K562 (cell line): ENCODE results near the gene CD164L2. TPM values are rescaled to one million over a fixed set of nuclear protein-coding genes. Genes with fewer than 3 reads are reported as not detected.

Experiments
- ATAC-seq: fragments of 200-7000 bp; cut with Tn5 transposase; 3 replicates; pipeline ENCODE4 v1.9.1; 2020; ENCODE audit warnings: moderate library complexity
- BruUV-seq: library from RNA; stranded (reverse); fragments of 400-500 nt; replicated peaks from 2 replicates; lab custom pipeline; 2021; lab: Mats Ljungman, UMichigan
- CTCF ChIA-PET: fragments of 300-600 bp; formaldehyde crosslinking; extraction: SDS; loops from one replicate; lab custom pipeline; 2021; ENCODE audit warnings: low intra/inter-chr PET ratio; lab: Yijun Ruan, JAX
- POLR2A ChIA-PET: fragments of 300-600, 350-650 bp; sonication (Branson Sonifier 250); formaldehyde crosslinking; extraction: SDS; loops from one replicate; lab custom pipeline; 2021; ENCODE audit warnings: antibody characterized with exemption, inconsistent platforms; lab: Yijun Ruan, JAX
- DNase-seq, 4 experiments: peaks; one replicate each; pipeline versions ENCODE4 v3.0.0 to v3.0.0-alpha.2; 2011 to 2018; ENCODE audit warnings: low spot score in 3 of 4, mixed read lengths in 3 of 4; ENCODE audit errors: extremely low read depth in 1 of 4
- FAIRE-seq: peaks from 2 replicates; lab custom pipeline; 2011; peaks lifted over from hg19 to GRCh38; lab: Jason Lieb, UNC
- H2AFZ ChIP-seq: 2 replicates; pipeline ENCODE4 v1.6.0; 2011; ENCODE audit warnings: low read depth, low read length, control low read depth, inconsistent platforms
- H3K27ac ChIP-seq: fragments of 200-600 bp; 3 replicates; pipeline ENCODE4 v1.8.0; 2011; ENCODE audit warnings: low read depth, mild to moderate bottlenecking, control low read depth, inconsistent platforms, low read length, moderate library complexity, mixed read lengths; ENCODE audit errors: extremely low read depth
- H3K27me3 ChIP-seq, 2 experiments: fragments of 300-600 bp in 1 of 2; 2 replicates in 1 of 2; 3 replicates in 1 of 2; pipeline versions ENCODE4 v1.6.0 to v1.8.0; 2011; ENCODE audit warnings: inconsistent platforms in 2 of 2, low read length in 2 of 2, mild to moderate bottlenecking in 1 of 2, mixed read lengths in 1 of 2, moderate library complexity in 1 of 2; ENCODE audit not compliant: control insufficient read depth in 2 of 2, insufficient read depth in 2 of 2
- H3K36me3 ChIP-seq: fragments of 300-600 bp; 3 replicates; pipeline ENCODE4 v1.8.0; 2011; ENCODE audit warnings: mild to moderate bottlenecking, low read length, inconsistent platforms; ENCODE audit not compliant: control insufficient read depth, insufficient read depth
- H3K4me1 ChIP-seq, 2 experiments: fragments of 200-600 bp in 1 of 2; replicated peaks in 1 of 2; 2 replicates in 1 of 2; 3 replicates in 1 of 2; pipeline versions ENCODE4 v1.5.1 to v1.8.0; 2011; ENCODE audit warnings: inconsistent platforms in 2 of 2, low read length in 2 of 2, mild to moderate bottlenecking in 1 of 2, mixed read lengths in 1 of 2, moderate library complexity in 1 of 2; ENCODE audit not compliant: control insufficient read depth in 2 of 2, insufficient read depth in 2 of 2
- H3K4me2 ChIP-seq: 2 replicates; pipeline ENCODE4 v1.6.1; 2011; ENCODE audit warnings: low read length, control low read depth, inconsistent platforms, mixed read lengths; ENCODE audit not compliant: insufficient read depth
- H3K4me3 ChIP-seq: fragments of 200-600 bp; sonication (generic), shearing (Covaris generic); 2 replicates; pipeline ENCODE4 v1.5.1; 2016; ENCODE audit warnings: control low read depth, inconsistent platforms
- H3K79me2 ChIP-seq: fragments of 200-600 bp; 3 replicates; pipeline ENCODE4 v1.8.0; 2011; ENCODE audit warnings: low read length, inconsistent platforms; ENCODE audit not compliant: control insufficient read depth, insufficient read depth
- H3K9ac ChIP-seq, 2 experiments: 2 replicates each; pipeline versions ENCODE4 v1.6.0 to v1.6.1; 2011; ENCODE audit warnings: low read depth in 2 of 2, low read length in 2 of 2, control low read depth in 1 of 2, inconsistent platforms in 1 of 2, mild to moderate bottlenecking in 1 of 2, mixed read lengths in 1 of 2; ENCODE audit not compliant: insufficient read depth in 1 of 2
- H3K9me1 ChIP-seq: one replicate; pipeline ENCODE4 v1.6.0; 2011; ENCODE audit warnings: inconsistent platforms, mild to moderate bottlenecking, low read length, moderate library complexity; ENCODE audit not compliant: control insufficient read depth, insufficient read depth
- H3K9me3 ChIP-seq: replicated peaks from 2 replicates; pipeline ENCODE4 v1.5.1; 2011; ENCODE audit warnings: low read depth, low read length, inconsistent platforms; ENCODE audit not compliant: control insufficient read depth, insufficient read depth
- H4K20me1 ChIP-seq: replicated peaks from 2 replicates; pipeline ENCODE4 v1.6.1; 2011; ENCODE audit warnings: low read length, inconsistent platforms, mixed read lengths; ENCODE audit not compliant: control insufficient read depth, insufficient read depth
- FUS ChIP-seq: fragments of 200-400 bp; formaldehyde crosslinking; optimal IDR thresholded peaks from 2 replicates; pipeline ENCODE3; 2017; ENCODE audit warnings: low read depth, low read length
- GABPA ChIP-seq: fragments of 200-800 bp; sonication (Bioruptor generic); conservative IDR thresholded peaks from 2 replicates; pipeline ENCODE4 v1.6.1; 2016; ENCODE audit warnings: low read depth, missing genetic modification characterization, missing compliant biosample characterization
- IFI16 ChIP-seq: fragments of 250-450 bp; sonication (Bioruptor Pico); IDR thresholded peaks from 2 replicates; pipeline ENCODE4 v2.1.2; 2022; ENCODE audit warnings: mild to moderate bottlenecking, inconsistent platforms
- KLF16 ChIP-seq: IDR thresholded peaks from 2 replicates; pipeline ENCODE4 v1.6.1; 2016; ENCODE audit warnings: antibody characterized with exemption
- MYBL2 ChIP-seq, 2 experiments: fragments of 450-650 bp in 1 of 2; sonication (generic) in 1 of 2; formaldehyde crosslinking in 1 of 2; IDR thresholded peaks; 2 replicates each; pipeline versions ENCODE4 v1.6.1 to v1.8.1; 2017 to 2022; ENCODE audit warnings: borderline replicate concordance in 1 of 2, inconsistent platforms in 1 of 2, low read depth in 1 of 2, mild to moderate bottlenecking in 1 of 2, missing genetic modification reagents in 1 of 2, moderate library complexity in 1 of 2
- NBN ChIP-seq: fragments of 450-650 bp; IDR thresholded peaks from 2 replicates; pipeline ENCODE4 v1.6.1; 2016; ENCODE audit warnings: low read depth, mild to moderate bottlenecking
- RBBP5 ChIP-seq: fragments of 200-600 bp; sonication (generic); IDR thresholded peaks from 2 replicates; pipeline ENCODE4 v1.6.1; 2012; ENCODE audit warnings: borderline replicate concordance, mild to moderate bottlenecking, low read length, control low read depth, inconsistent platforms; ENCODE audit not compliant: insufficient read depth, poor library complexity, severe bottlenecking
- RBFOX2 ChIP-seq: fragments of 200-400 bp; formaldehyde crosslinking; IDR thresholded peaks from 2 replicates; pipeline ENCODE4 v1.6.1; 2017; ENCODE audit warnings: low read depth, mild to moderate bottlenecking, low read length, moderate library complexity
- SP2 ChIP-seq: IDR thresholded peaks from 2 replicates; pipeline ENCODE4 v1.6.1; 2011; ENCODE audit warnings: mild to moderate bottlenecking, low read depth, low read length, moderate library complexity; ENCODE audit not compliant: poor library complexity, severe bottlenecking; ENCODE audit errors: extremely low read depth
- YBX1 ChIP-seq: fragments of 450-650 bp; IDR thresholded peaks from 2 replicates; pipeline ENCODE4 v1.7.1; 2016; ENCODE audit warnings: mild to moderate bottlenecking
- ZBTB17 ChIP-seq: fragments of 450-650 bp; formaldehyde crosslinking; IDR thresholded peaks from 2 replicates; pipeline ENCODE4 v1.4.0; 2020; ENCODE audit warnings: mild to moderate bottlenecking
- ZFP1 ChIP-seq: fragments of 450-650 bp; formaldehyde crosslinking; IDR thresholded peaks from 2 replicates; pipeline ENCODE4 v1.4.0; 2020; ENCODE audit warnings: mild to moderate bottlenecking, mixed read lengths
- ZNF766 ChIP-seq: fragments of 200-800 bp; sonication (Bioruptor generic); conservative IDR thresholded peaks from 2 replicates; pipeline ENCODE4 v1.6.1; 2016; ENCODE audit warnings: missing genetic modification characterization, missing compliant biosample characterization
- WGBS: fragments of 100-300 bp; shearing (Covaris generic); methylation state at CpG from one replicate; pipeline ENCODE4 v1.1.6; 2016; ENCODE audit warnings: low coverage, mixed read lengths; ENCODE audit not compliant: insufficient coverage; ENCODE audit errors: missing lambda C conversion rate; 5-methylcytosine and 5-hydroxymethylcytosine counted together
- in situ Hi-C: fragments of 300-500 bp; cut with MboI; formaldehyde crosslinking; loops from 4 replicates; pipeline ENCODE4 v1.15.0; 2018; ENCODE audit warnings: inconsistent platforms, mixed read lengths
- intact Hi-C: fragments of 100-400 bp; cut with micrococcal nuclease; formaldehyde crosslinking; loops from 2 replicates; pipeline ENCODE4 v1.14.2; 2022
- polyA plus RNA-seq, 8 experiments: library from polyadenylated mRNA; depleted of rRNA in 4 of 8; stranded (reverse) in 5 of 8; unstranded in 3 of 8; fragments of >200 nt; fragmentation: Nextera tagmentation in 2 of 8; fragmentation: Illumina TruSeq in 1 of 8; extraction: Ambion mirVana in 2 of 8; extraction: Trizol in 1 of 8; gene quantifications; 2 replicates each; pipeline versions ENCODE4 v1.2.1 to v1.2.3, GENCODE V29; 2011 to 2014; ENCODE audit warnings: inconsistent platforms in 1 of 8, missing spikeins in 1 of 8
- total RNA-seq, 7 experiments: library from RNA; depleted of rRNA in 6 of 7; stranded (reverse); fragments of >200 nt in 6 of 7; fragmentation: Illumina TruSeq in 2 of 7; extraction: Trizol in 2 of 7; gene quantifications; 2 replicates each; pipeline versions ENCODE4 v1.2.1 to v1.2.3, GENCODE V29; 2011 to 2021; ENCODE audit warnings: low replicate concordance in 1 of 7
- TF ChIP-seq, protein P1 (sequence below): sonication (generic); formaldehyde crosslinking; IDR thresholded peaks from 2 replicates; pipeline ENCODE4 v1.8.0; 2022; ENCODE audit warnings: missing genetic modification reagents, mild to moderate bottlenecking, moderate library complexity, borderline replicate concordance

Gene CD164L2
- total and polyA plus RNA-seq, 9 of the 15 experiments (the other 6 are each of a cell fraction or from before 2014, with no cell fraction given), result 0.08 to 0.92 (median 0.38) TPM; not detected in 1

DNA sequence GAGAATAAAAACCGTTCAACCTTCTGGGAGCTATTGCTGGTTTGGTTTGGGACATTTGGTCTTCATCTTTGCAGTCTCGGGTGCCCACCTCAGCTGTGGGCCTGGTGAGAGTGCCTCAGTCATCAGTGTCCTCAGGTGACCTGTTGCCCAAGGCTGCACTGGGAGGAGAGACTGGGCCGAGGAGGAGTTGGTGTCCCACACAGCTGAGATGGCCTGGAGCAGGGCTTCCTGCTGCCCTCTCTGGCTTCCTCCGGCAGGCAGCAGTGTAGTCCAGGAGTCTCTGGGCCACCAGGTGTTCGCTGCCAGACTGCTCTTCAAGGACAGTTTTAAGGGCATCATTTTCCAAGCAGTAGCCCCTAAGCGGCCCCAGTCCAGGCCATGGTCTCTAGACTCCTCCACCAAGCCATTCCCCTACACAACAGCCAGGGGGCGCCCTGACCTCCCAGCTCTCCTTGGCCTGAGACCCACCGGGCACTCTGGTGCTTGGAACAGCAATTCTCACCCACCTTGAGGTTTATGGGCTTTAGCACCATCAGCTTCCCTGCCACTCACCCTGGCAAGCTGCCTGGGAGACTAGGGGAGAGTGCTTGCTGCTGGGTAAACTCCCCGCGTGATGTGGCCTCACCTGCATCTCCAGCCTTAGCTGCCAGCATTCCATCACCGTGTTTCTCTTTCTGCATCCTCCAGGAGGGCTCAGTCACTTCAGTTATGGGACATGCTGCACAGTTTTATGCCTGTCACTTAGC is 50.4 kb downstream of the CD164L2 start:
- Histone ChIP-seq H3K27me3 (no peaks in the 10 kb centered on the region), H4K20me1 (peaks cover 16% of the 10 kb centered on the region), H3K4me1 (peaks cover 0 to 12% of the 10 kb centered on the region in 2 experiments; a peak in 2 of 5 replicates), H3K9me3 (no peaks in the 10 kb centered on the region), H3K4me3 (no peak overlapping the region), H3K4me2 (no peak overlapping the region), H3K79me2 (peaks cover 22% of the 10 kb centered on the region), H3K27ac (no peak overlapping the region; the same call in 2 of the 3 replicates), H3K36me3 (peaks cover 84% of the 10 kb centered on the region; the same call in 2 of the 3 replicates), H3K9ac (peak overlapping the region in 1 of 2 experiments; percentile 15; a peak in 2 of 4 replicates), H2AFZ (no peak overlapping the region), H3K9me1 (no peaks in the 10 kb centered on the region)
- intact Hi-C loops (loop anchor here (1.0 to 2.0 kb wide), 2 partner anchors 40 to 62 kb away; no protein-coding TSS in a partner anchor), in situ Hi-C loops (no loop called here)
- WGBS, result 58% methylated on average over 11 of the region's 11 CpGs
- ATAC-seq (peak; percentile 95), DNase-seq (peak; percentile 76 to 85 (median 80)), FAIRE-seq (peak; percentile 85)
- POLR2A ChIA-PET, result interaction anchor here (0.6 to 2.5 kb wide), 13 partner anchors 9 to 104 kb away, joined by 3 to 23 read pairs (median 4); partner anchors contain the start of genes MAP3K6 and TMEM222
- no TSS peak for BruUV-seq
- CTCF ChIA-PET, result interaction anchor here (0.7 to 1.9 kb wide), 6 partner anchors 9 to 274 kb away, joined by 3 to 7 read pairs (median 4); partner anchors contain the start of genes MAP3K6 and SYTL1
- no peak for TF ChIP-seq FUS
- no peak for TF ChIP-seq ZBTB17
- 0 out of 2 replicates have a peak, but pooled peaks have one; percentile 28 for TF ChIP-seq RBFOX2
- no peak for TF ChIP-seq KLF16
- TF ChIP-seq ZFP1 (CRISPR knock-in tag), result no peak
- TF ChIP-seq, protein P1, sequence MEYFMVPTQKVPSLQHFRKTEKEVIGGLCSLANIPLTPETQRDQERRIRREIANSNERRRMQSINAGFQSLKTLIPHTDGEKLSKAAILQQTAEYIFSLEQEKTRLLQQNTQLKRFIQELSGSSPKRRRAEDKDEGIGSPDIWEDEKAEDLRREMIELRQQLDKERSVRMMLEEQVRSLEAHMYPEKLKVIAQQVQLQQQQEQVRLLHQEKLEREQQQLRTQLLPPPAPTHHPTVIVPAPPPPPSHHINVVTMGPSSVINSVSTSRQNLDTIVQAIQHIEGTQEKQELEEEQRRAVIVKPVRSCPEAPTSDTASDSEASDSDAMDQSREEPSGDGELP (CRISPR knock-in tag), result peak; percentile 31; the same call in 1 of the 2 replicates
- TF ChIP-seq ZNF766 (CRISPR knock-in tag), result no peak
- TF ChIP-seq MYBL2 (IDR thresholded peaks at IDR 0.05; ENCODE audit: low read depth), result no peak
- TF ChIP-seq MYBL2 (CRISPR knock-in tag; IDR thresholded peaks at IDR 0.05; ENCODE audit: borderline replicate concordance), result no peak
- no peak for TF ChIP-seq YBX1
- no peak for TF ChIP-seq GABPA (tag)
- TF ChIP-seq RBBP5, result no peak
- TF ChIP-seq SP2, result no peak
- TF ChIP-seq IFI16 (CRISPR knock-in tag), result no peak
- TF ChIP-seq NBN, result no peak
